ENCODE measurements around the gene VAPA. TPM values are rescaled to one million over a fixed set of nuclear protein-coding genes. Genes with fewer than 3 reads are reported as not detected.

Gene VAPA
- polyA plus RNA-seq, 3 donors: 106 to 393 (median 334) TPM

GRCh38 chr18:9951022-9951859, 37.4 kb downstream of the VAPA start:
- Histone ChIP-seq H3K36me3 (replicated peaks in 1 of 2; ENCODE audit: control insufficient read depth in 1 of 2, insufficient read depth in 2 of 2, low read length in 2 of 2) (peaks cover 65 to 82% of the 10 kb centered on the region in 2 donors), H3K4me3 (replicated peaks in 1 of 3; ENCODE audit: low read depth in 2 of 3, low read length in 3 of 3) (no peak overlapping the region), H3K4me1 (ENCODE audit: control insufficient read depth in 1 of 2, insufficient read depth in 2 of 2, low read length in 2 of 2) (peaks cover 8 to 12% of the 10 kb centered on the region in 2 donors), H3K79me2 (ENCODE audit: insufficient read depth, low read length) (peaks cover 20% of the 10 kb centered on the region), H4K20me1 (ENCODE audit: insufficient read depth, low read length) (peaks cover 78% of the 10 kb centered on the region), H3K4me2 (replicated peaks; ENCODE audit: extremely low read depth, low read length, poor library complexity, severe bottlenecking) (no peak overlapping the region), H3K27ac (ENCODE audit: low read depth in 1 of 2, low read length in 2 of 2) (no peak overlapping the region), H3K9me3 (replicated peaks in 1 of 2; ENCODE audit: control insufficient read depth in 1 of 2, insufficient read depth in 1 of 2, low read length in 2 of 2) (no peaks in the 10 kb centered on the region), H3K9ac (ENCODE audit: insufficient read depth, low read length, poor library complexity, severe bottlenecking) (no peak overlapping the region), H3K27me3 (ENCODE audit: control insufficient read depth in 2 of 2, insufficient read depth in 2 of 2, low read length in 2 of 2) (no peaks in the 10 kb centered on the region), H2AFZ (ENCODE audit: insufficient read depth, low read depth, low read length, poor library complexity, severe bottlenecking) (no peak overlapping the region)
- DNase-seq: peak in 2 of 3 donors; percentile 33 to 43
- Mint-ChIP-seq H3K27ac (peak overlapping the region in 5 of 7 donors; percentile 31 to 72 (median 57)), H3K36me3 (peaks cover 64 to 87% of the 10 kb centered on the region in 2 donors), H3K4me1 (peaks cover 18% of the 10 kb centered on the region), H3K27me3 (ENCODE audit: low read depth in 3 of 3) (peaks cover 0 to 2% (median under 1%) of the 10 kb centered on the region in 3 donors), H3K9me3 (no peaks in the 10 kb centered on the region), H3K4me3 (no peak overlapping the region)
- 100% methylated on average over 3 of the region's 9 CpGs for WGBS (ENCODE audit: insufficient coverage)
- TF ChIP-seq, protein P1, sequence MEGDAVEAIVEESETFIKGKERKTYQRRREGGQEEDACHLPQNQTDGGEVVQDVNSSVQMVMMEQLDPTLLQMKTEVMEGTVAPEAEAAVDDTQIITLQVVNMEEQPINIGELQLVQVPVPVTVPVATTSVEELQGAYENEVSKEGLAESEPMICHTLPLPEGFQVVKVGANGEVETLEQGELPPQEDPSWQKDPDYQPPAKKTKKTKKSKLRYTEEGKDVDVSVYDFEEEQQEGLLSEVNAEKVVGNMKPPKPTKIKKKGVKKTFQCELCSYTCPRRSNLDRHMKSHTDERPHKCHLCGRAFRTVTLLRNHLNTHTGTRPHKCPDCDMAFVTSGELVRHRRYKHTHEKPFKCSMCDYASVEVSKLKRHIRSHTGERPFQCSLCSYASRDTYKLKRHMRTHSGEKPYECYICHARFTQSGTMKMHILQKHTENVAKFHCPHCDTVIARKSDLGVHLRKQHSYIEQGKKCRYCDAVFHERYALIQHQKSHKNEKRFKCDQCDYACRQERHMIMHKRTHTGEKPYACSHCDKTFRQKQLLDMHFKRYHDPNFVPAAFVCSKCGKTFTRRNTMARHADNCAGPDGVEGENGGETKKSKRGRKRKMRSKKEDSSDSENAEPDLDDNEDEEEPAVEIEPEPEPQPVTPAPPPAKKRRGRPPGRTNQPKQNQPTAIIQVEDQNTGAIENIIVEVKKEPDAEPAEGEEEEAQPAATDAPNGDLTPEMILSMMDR (IDR thresholded peaks at IDR 0.05): peak; percentile 72
- intact Hi-C loops (cut with micrococcal nuclease): no loop called here

GRCh38 chr18:9952633-9953416, 39.0 kb downstream of the VAPA start:
- Mint-ChIP-seq H3K36me3 (peaks cover 61 to 82% of the 10 kb centered on the region in 2 donors), H3K9me3 (no peaks in the 10 kb centered on the region), H3K4me3 (no peak overlapping the region), H3K4me1 (peaks cover 18% of the 10 kb centered on the region), H3K27me3 (ENCODE audit: low read depth in 3 of 3) (peaks cover 0 to 2% (median 2%) of the 10 kb centered on the region in 3 donors), H3K27ac (peak overlapping the region in 2 of 7 donors; percentile 44 to 73)
- Histone ChIP-seq H3K36me3 (replicated peaks in 1 of 2; ENCODE audit: control insufficient read depth in 1 of 2, insufficient read depth in 2 of 2, low read length in 2 of 2) (peaks cover 51 to 76% of the 10 kb centered on the region in 2 donors), H3K9ac (ENCODE audit: insufficient read depth, low read length, poor library complexity, severe bottlenecking) (no peak overlapping the region), H3K27me3 (ENCODE audit: control insufficient read depth in 2 of 2, insufficient read depth in 2 of 2, low read length in 2 of 2) (no peaks in the 10 kb centered on the region), H3K9me3 (replicated peaks in 1 of 2; ENCODE audit: control insufficient read depth in 1 of 2, insufficient read depth in 1 of 2, low read length in 2 of 2) (no peaks in the 10 kb centered on the region), H4K20me1 (ENCODE audit: insufficient read depth, low read length) (peaks cover 79% of the 10 kb centered on the region), H2AFZ (ENCODE audit: insufficient read depth, low read depth, low read length, poor library complexity, severe bottlenecking) (no peak overlapping the region), H3K4me1 (ENCODE audit: control insufficient read depth in 1 of 2, insufficient read depth in 2 of 2, low read length in 2 of 2) (peaks cover 8 to 12% of the 10 kb centered on the region in 2 donors), H3K79me2 (ENCODE audit: insufficient read depth, low read length) (peaks cover 20% of the 10 kb centered on the region), H3K4me2 (replicated peaks; ENCODE audit: extremely low read depth, low read length, poor library complexity, severe bottlenecking) (no peak overlapping the region), H3K4me3 (replicated peaks in 1 of 3; ENCODE audit: low read depth in 2 of 3, low read length in 3 of 3) (no peak overlapping the region), H3K27ac (ENCODE audit: low read depth in 1 of 2, low read length in 2 of 2) (peak overlapping the region in 1 of 2 donors; percentile 12)
- 100% methylated on average over 1 of the region's 1 CpG for WGBS (ENCODE audit: insufficient coverage)
- intact Hi-C loops (cut with micrococcal nuclease): no loop called here
- DNase-seq: peak in 2 of 3 donors; percentile 39 to 69
- TF ChIP-seq, protein P1 (IDR thresholded peaks at IDR 0.05): no peak

Data from CD14-positive monocyte (primary cell).